HG02981 (cell line): Measurements from ENCODE around the gene ITSN1.

ENCODE experiments used
- ATAC-seq: cut with Tn5 transposase; IDR thresholded peaks from one replicate; pipeline ENCODE4 v1.9.1; 2021; ENCODE audit warnings: mild to moderate bottlenecking, moderate library complexity; ENCODE audit not compliant: unreplicated experiment

Gene ITSN1

DNA sequence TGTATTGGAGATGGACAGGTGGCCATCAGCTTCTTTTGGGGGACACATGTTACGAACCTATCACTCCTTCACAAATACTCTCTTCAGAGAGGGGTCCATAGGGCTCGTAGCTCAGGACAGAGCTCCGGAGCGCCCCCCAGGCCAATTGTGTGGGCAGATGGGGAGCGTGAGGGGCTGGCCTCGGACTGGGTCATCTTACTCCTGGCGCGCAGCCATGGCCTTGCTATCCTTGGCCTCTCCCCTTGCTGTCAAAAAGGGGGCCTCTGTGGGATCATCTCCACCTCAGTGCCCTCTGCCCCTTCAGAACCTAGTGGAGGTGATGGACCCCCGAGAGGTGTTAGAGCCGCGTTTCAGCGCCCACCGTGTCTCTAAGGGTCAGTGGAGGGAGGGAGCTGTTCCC is 238.3 kb downstream of the ITSN1 start:
- no peak for ATAC-seq

DNA sequence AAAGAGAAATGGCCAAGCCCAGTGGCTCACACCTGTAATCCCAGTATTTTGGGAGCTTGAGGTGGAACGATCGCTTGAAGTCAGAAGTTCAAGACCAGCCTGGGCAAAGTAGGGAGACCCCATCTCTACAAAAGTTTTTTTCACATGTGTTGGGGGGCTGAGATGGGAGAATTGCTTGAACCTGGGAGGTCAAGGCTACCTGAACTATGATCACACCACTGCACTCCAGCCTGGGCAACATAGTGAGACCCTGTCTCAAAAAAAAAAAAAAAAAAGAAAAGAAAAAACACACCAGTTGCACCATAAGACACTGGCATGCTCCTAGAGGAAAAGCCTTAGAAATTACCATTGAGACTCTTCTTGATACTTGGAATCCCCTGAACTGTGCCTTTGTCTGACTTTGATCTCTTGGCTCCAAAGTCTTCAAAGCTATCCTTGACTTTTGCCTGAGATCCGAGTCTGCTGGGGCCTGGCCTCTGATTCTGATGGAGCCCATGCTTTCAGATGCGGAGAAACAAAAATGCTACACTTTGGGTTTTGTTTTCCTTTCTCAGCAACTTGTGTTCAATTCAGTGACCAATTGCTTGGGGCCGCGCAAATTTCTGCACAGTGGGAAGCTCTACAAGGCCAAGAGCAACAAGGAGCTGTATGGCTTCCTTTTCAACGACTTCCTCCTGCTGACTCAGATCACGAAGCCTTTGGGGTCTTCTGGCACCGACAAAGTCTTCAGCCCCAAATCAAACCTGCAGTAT is 239.6 kb downstream of the ITSN1 start:
- no peak for ATAC-seq

DNA sequence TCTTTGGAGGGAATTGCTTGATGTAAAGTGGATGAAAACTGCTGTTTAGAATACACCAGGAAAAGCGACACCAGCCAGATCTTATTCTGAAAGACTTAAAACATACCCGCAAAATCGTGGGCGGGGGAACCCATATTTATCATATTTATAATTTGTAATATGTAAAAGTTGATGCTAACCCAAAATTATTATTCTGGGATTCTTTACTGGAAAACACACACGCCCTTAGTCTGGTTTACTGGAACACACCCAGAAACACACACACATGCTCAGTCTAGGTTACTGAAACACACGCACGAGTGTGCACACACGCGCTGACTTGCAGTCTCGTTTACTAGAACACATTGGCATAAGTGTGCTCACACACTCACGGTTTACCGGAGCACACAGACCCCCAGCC is 240.8 kb downstream of the ITSN1 start:
- ATAC-seq, result no peak

DNA sequence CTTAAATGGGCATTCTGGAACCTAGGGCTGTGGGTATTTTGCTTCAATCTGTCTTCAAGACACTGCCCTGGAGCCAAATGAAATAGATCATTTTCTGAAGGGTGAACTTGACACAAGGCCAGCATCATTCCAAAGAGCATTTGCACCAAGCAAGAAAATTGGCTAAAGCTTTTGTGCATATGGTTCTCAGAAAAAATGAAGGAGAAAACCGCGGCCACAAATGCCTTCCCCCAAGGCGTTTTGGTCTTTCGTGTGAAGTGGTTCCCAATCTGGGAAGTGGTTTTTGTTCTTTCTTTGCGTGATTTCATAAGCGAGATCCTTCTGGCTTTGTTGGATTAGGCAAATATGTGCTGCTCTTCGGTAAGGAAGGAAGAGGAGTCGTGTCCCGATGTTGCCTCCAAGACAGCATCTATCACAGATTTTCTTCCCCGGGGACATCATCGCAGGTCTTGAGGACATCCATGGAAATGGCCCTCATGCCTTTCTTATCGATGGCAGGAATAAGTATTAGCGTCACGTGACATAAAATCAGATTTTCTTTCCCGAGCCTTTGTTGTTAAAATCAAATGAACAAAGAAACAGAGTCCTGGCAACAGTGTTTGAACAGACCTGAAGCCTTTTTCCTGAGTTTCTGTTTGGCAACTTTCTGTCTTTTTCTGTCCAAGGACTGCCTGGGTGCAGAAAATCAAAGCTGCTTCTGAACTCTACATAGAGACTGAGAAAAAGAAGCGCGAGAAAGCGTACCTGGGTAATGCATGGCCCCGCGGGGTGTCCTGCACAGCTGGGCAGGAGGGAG is 242.3 kb downstream of the ITSN1 start:
- ATAC-seq, result no peak

DNA sequence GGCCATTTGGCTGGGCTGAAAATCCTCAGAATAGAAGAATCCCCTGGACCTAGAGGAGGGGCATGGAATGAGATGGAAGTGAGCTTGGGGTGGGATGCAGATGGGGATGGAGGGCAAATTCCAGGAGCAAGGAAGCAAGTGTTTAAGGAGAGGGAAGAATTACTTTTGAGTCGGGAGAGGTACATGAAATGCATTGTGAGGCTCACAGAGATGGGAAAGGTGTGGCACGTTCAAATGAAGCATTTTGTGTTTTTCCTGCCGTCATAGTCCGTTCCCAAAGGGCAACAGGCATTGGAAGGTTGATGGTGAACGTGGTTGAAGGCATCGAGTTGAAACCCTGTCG is 242.8 kb downstream of the ITSN1 start:
- ATAC-seq, result no peak

DNA sequence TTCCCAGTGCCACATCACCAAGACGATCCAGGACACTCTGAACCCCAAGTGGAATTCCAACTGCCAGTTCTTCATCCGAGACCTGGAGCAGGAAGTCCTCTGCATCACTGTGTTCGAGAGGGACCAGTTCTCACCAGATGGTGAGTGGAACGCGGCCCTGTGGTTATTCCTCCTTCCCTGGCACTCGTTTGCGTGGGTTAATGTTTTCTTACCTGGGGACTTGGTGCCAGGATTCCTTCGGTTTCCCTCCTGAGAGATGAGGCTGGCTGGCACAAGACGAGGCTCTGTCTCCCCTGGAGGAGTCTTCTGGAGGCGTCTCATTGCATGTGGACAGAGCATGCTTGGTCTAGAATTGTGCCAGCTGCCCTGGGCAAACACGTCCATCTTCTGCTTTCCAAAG is 244.0 kb downstream of the ITSN1 start:
- no peak for ATAC-seq

DNA sequence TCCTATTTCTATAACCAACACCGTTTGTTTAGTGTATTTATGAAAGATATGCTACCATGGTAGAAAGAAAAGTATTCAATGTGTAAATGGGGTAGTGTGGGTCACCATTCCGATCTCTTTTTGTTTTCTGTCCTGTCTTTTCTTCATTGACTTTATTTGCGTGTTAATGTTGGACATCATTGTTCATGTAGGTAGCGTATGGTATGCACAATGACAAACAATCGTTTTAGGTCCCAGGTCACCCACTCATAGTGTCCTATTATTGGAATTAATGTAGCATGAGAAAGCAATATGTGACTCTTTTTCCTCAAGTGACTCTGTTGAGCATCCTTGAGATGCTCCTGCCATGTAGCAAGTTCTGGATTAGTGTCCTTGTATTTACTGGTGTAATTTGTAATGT is 247.9 kb downstream of the ITSN1 start:
- no peak for ATAC-seq

DNA sequence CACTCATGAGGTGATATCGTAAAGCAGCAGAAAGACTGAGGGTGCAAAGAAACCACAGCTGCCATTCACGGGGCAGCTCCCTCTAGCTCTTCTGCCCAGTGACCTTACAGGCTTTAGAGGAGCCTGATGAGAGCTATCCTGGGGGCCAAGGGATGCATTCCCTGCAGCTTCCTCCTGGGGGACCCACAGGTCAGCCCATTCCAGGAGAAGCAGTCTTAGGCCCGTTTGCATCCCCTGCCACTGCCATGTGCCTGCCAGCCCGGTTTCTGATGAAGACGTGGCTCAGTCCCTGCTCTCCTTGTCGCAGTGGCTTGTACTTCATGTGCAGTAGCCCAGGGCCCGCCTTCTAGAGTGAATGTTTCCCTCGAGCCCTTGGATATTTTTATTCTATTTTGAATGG is 250.6 kb downstream of the ITSN1 start:
- no peak for ATAC-seq

DNA sequence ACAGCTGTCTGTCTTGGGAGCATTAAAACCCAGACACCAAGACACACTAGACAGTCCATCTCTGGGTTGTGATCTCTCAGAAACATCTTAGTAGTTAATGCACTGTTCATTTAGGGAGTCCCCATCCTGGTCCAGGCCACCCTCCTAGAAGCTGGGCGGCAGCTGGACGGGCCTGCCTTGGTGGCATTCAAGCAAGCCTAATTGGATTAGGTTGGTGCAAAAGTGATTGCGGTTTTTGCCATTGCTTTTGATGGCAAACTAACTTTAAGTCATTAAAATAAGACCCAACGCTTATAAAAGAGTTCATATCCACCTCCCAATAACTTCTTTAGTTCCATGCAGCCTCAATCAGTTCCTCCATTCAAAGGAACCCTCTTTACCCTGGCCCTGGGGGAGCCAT is 251.6 kb downstream of the ITSN1 start:
- no peak for ATAC-seq

DNA sequence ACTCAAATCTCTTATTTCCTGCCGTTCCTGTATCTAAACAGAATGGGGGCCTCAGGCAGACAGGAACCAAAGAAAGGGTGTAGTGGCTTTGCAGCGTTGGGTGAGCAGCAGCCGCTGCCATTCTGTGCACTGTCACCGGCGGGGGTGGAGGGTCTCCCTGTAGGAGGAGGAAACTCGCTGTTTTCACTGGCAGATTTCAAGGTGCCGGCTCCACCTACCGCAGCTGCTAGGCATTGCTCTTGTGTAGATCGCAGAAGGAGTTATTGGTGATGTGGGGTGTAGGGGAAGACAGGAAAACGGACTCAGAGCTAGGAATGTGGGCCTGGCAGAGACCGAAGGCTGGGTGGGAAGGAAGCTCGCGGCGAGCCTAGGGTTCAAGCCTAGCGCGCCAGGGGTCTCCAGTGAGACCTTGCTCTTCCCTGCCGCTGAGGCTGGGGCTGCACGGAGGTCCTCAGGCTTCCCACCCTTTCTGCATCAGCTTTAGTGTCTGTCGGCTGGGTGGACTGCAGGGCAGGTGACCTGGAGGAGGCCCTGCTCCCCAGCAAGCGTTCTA is 252.5 kb downstream of the ITSN1 start:
- ATAC-seq, result peak; percentile 48

DNA sequence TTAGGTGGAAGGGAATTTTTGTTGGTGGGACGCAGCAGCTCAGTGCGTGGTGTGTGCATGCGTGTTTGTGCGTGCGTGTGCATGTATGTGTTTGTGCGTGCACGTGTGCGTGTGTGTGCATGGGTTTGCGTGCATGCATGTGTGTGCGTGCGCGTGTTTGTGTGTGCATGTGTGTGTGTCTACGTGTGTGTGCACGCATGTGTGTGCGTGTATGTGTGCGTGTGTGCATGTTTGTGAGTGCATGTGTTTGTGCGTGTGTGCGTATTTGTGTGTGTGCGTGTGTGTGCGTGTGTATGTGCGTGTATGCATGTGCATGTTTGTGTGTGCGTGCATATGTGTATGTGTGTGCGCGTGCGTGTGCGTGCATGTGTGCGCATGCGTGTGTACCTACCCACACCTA is 253.1 kb downstream of the ITSN1 start:
- no peak for ATAC-seq

DNA sequence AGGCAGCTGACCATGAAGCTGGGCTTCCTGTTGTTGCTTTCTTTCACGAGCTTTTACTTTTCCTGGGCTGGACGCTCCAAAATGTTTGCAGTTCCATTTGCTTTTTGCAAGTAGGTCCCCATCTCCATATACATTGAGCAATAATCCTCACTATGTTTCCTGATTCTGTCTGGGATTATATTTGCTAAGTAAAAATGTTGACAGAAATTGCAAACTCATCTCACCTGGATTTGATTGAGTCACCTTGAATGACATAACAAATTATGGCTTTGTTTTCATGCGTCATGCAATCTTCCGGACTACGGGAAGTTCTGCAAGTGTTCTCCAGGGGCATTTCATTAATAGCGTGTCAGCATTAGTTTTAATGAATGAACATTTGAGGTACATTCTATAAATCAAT is 254.4 kb downstream of the ITSN1 start:
- no peak for ATAC-seq

DNA sequence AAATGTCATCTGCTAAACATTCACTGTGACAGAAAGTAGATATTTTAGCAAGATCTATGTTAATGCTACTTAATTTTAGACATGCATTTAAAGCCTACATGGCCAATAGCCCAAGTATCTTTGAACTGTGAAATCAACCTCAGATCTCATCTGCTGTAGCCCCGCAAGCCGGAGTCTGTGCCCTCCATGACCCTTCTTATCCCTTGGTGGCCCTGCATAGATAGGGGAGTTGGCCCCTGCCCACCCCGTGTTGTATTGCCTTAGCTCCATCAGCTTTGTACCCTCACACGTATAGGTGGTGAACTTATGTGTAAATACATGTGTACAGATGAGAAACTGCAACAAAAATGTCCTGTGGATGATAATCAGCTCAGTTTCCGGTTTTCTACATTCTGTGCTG is 254.8 kb downstream of the ITSN1 start:
- no peak for ATAC-seq

DNA sequence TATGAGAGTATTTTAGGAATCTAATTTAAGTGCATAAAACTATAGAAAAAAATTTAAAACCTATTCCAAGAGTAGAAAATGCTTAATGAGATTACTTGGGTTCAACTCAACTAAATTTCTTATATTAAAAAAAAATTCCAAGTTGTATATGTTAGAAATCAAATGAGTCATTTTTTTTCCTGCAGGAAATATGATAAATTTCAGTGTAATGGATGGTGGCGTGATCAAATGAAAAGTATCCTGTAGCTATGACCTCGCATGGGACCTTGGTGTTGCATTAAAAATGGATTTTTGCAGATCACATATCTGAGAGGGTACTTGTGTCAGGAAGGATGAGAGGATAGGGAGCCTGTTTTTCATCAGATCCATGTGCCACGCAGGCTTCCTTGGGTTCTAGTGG is 255.4 kb downstream of the ITSN1 start:
- ATAC-seq, result no peak

DNA sequence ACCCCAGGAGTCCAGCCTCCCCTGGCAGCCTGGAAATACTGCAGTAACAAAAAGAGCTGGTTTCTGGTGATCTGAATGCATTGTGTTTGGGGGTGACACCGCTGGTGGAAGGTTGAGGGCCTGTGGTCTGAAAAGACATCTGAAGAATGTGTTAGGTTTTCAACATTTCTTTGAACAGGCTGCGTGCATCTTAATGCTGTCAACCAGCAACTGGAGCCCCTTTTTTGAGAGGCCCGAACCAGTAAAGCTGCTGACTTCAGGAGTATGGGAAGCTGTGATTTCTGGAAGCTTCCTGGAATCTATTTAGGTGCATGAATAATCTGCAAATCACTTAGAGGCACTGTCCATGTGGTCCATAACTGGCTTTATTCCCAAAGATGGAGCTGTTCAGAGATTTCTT is 256.3 kb downstream of the ITSN1 start:
- no peak for ATAC-seq

DNA sequence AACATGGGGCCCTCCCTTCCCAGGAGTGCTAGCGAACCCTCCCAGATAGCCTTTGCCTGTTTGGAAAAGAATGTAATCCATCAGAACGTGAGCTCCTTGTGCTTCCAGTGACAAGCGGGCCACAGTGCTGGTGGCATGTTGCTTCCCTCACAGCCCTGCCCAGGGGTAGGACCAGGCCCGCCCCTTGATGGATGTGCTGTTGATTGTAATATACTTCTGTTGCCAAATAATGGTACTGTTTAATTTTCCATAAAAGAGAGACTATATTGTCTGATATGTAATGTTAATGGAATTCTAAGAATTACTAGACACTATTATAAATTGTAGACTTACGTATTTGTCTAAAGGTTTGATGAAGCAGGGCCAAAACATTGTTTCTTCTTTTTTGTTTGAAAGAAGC is 256.9 kb downstream of the ITSN1 start:
- ATAC-seq, result no peak

DNA sequence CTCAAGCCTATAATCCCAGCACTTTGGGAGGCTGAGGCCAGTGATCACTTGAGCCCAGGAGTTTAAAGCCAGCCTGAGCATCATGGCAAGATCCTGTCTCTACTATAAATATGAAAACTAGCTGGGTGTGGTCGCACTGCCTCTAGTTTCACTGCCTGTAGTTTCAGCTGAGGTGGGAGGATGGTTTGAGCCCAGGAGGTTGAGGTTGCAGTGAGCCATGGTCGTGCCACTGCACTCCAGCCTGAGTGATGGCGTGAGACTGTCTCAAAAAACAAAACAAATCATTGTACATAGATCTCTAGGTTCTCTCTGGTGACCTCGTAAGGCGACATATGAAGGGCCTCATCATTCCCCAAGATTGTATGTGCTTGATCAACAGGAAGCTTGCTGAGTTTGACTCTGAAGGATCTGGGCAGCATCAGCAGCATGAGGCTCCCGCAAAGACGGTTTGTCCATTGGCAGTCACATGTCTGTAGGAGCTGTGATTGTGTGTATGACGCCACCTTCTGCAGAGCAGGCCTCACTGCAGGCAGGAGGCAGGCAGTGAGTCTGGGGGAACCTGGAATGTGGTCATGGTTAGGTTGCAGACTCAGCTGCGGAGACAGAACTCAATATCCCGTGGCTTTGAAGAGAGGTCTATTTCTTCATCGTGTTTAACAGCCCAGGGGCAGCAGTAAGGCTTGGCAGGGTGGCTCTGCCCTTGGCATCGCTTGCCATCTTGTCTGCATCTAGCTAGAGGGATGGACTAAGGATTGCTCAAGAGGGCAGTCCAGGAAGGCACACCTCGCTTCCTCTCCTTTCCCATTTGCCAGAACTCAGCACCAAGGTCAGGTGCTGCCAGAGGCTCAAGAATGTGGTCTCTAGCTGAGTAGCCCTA is 259.3 kb downstream of the ITSN1 start:
- no peak for ATAC-seq

DNA sequence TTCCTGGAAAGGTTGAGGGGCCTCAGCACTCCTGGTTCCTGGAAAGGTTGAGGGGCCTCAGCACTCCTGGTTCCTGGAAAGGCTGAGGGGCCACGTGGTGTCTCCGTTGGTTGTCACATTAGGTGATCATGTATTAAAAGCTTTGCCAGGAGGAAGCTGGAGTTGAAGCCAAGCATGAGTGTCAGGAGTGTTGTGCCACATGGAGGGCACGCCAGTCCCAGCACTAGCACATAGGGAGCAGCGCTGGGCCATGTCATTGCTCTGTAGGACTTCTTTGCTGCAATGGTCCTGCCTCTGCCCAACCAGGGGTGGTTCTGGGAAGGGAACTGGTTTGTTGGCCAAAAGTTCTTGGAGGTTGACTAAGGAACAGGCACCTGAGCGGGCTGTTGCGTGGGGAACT is 260.0 kb downstream of the ITSN1 start:
- ATAC-seq, result no peak

DNA sequence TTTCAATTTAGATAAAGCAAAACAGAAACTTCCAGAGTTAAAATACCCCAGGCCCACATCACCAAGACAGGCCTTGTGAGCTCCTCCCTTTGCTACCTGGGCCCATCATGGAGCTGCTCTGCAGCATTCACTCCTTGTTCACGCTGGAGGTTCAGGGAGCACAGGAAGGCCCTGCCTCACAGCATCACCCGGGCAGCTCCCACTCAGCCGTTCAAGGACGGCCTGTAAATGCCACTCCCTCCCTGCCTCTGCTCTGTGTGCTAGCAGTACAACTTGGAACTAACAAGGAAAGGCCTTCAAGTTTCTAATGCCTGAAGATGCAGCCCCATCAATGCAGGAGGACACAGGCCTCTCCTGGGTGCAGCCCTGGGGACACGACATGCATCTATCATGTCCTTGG is 261.7 kb downstream of the ITSN1 start:
- no peak for ATAC-seq

DNA sequence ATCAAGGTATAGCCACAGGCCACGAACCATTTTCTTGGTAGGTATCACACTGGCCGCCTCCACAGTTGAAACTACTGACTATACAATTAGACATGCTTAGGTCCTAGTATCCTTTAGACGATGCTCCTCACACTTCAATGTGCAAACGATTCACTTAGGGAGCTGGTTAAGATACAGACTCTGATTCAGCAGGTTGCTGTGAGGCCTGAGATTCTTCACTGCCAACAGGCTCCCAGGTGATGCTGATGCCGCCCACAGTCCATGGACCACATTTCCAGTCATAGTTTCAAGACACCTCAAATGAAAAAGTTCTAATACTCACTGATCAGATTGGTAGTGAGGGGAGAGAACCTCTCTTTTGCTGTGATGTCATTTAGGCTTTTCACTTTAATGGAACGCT is 266.5 kb downstream of the ITSN1 start:
- no peak for ATAC-seq

DNA sequence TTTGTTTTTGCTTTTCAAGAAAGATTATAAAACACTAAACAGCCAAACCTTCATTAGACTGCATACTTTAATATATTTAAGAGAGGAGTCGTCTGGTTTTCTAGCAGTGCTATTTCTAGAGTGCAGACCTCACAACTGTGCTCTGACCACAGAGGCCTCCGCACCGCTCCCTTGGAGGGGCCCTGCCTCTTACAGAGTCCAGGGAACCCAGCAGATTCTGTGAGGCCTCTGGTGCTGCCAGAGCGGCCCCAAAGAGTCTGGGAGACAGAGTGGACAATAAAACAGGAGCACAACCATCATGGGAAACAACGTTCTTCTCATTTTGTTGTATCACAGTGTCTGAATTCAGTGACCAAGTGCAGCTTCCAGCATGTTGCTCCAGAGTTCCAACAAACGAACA is 267.5 kb downstream of the ITSN1 start:
- no peak for ATAC-seq
